ENCODE data around the gene TAS1R3.
"Not testable (repeated sequence)": the region's sequence is repeated elsewhere in the genome, so short reads cannot be mapped to it uniquely, and the experiment has no call there.

TAS1R3 gene

GRCh38 chr1:1354271-1355247 lies 23.5 kb downstream of the TAS1R3 start:
- DNase-seq (ENCODE audit: low read depth): no peak

GRCh38 chr1:1355416-1355815 lies 24.3 kb downstream of the TAS1R3 start:
- DNase-seq (ENCODE audit: low read depth): no peak

- no peak for DNase-seq (ENCODE audit: low read depth)
Measured at GRCh38 chr1:1356166-1356795, 25.2 kb downstream of the TAS1R3 start.

- no peak for DNase-seq (ENCODE audit: low read depth)
Measured at GRCh38 chr1:1356796-1357401, 25.8 kb downstream of the TAS1R3 start.

GRCh38 chr1:1357871-1358432 lies 26.9 kb downstream of the TAS1R3 start:
- DNase-seq (ENCODE audit: low read depth): no peak

- peak; percentile 88 for DNase-seq (ENCODE audit: low read depth)
Measured at GRCh38 chr1:1358433-1359271, 27.6 kb downstream of the TAS1R3 start, which contains the start of gene MXRA8. Gene MXRA8 (minus strand): TSS chr1:1358555. CDS start chr1:1358504, 51 bp downstream.

- DNase-seq (ENCODE audit: low read depth): peak; percentile 63
Measured at GRCh38 chr1:1359308-1359663, 28.2 kb downstream of the TAS1R3 start.

- peak; percentile 63 for DNase-seq (ENCODE audit: low read depth)
Measured at GRCh38 chr1:1359664-1360468, 28.8 kb downstream of the TAS1R3 start.

GRCh38 chr1:1360506-1361169 lies 29.6 kb downstream of the TAS1R3 start:
- peak; percentile 81 for DNase-seq (ENCODE audit: low read depth)

GRCh38 chr1:1361233-1361981 lies 30.3 kb downstream of the TAS1R3 start:
- DNase-seq (ENCODE audit: low read depth): no peak

- DNase-seq (ENCODE audit: low read depth): peak; percentile 64
Measured at GRCh38 chr1:1361982-1362423, 30.9 kb downstream of the TAS1R3 start.

- no peak for DNase-seq (ENCODE audit: low read depth)
Measured at GRCh38 chr1:1364266-1364665, 33.2 kb downstream of the TAS1R3 start.

GRCh38 chr1:1365875-1366698 lies 35.0 kb downstream of the TAS1R3 start:
- DNase-seq (ENCODE audit: low read depth): no peak

GRCh38 chr1:1366699-1367066 lies 35.6 kb downstream of the TAS1R3 start:
- DNase-seq (ENCODE audit: low read depth): no peak

- DNase-seq (ENCODE audit: low read depth): no peak
Measured at GRCh38 chr1:1367315-1367714, 36.2 kb downstream of the TAS1R3 start.

- DNase-seq (ENCODE audit: low read depth): not testable (repeated sequence)
Measured at GRCh38 chr1:1370094-1370493, 39.0 kb downstream of the TAS1R3 start.

- no peak for DNase-seq (ENCODE audit: low read depth)
Measured at GRCh38 chr1:1370771-1371300, 39.8 kb downstream of the TAS1R3 start.

GRCh38 chr1:1371364-1371745 lies 40.3 kb downstream of the TAS1R3 start:
- DNase-seq (ENCODE audit: low read depth): no peak
